ENCODE results near the gene TMEM63A.

DNA sequence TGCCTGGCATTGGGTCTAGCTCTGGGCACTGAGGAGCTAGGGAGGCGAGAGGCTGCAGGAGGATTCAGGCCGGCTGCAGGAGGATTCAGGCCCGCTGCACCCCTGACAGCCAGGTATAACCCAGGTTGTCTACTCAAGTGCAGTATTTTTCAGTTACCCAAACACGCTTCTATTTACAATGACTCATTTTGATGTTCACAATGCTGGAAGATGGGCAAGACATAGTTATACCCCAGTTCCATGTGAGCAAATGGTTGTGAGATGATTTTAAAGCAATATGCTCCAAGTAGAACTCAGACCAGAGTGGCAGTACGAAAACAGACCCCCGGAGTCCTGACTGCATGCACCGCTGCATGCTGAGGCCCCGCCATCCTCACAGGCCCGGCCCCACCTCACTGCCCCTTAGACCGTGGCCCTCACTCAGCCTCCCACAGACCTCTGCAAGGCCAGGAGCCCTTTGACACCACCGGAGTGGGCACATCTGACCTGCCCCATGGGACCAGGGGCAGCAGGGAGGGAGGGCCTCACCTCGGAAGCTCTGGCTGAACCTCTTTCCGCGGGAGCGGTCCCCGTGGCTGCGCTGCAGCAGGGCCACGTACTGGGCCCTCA, 6.2 kb upstream of the TMEM63A start:
- TF ChIP-seq, protein P1, sequence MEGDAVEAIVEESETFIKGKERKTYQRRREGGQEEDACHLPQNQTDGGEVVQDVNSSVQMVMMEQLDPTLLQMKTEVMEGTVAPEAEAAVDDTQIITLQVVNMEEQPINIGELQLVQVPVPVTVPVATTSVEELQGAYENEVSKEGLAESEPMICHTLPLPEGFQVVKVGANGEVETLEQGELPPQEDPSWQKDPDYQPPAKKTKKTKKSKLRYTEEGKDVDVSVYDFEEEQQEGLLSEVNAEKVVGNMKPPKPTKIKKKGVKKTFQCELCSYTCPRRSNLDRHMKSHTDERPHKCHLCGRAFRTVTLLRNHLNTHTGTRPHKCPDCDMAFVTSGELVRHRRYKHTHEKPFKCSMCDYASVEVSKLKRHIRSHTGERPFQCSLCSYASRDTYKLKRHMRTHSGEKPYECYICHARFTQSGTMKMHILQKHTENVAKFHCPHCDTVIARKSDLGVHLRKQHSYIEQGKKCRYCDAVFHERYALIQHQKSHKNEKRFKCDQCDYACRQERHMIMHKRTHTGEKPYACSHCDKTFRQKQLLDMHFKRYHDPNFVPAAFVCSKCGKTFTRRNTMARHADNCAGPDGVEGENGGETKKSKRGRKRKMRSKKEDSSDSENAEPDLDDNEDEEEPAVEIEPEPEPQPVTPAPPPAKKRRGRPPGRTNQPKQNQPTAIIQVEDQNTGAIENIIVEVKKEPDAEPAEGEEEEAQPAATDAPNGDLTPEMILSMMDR (IDR thresholded peaks at IDR 0.05) = no peak
- no peak for TF ChIP-seq POLR2A (IDR thresholded peaks at IDR 0.05)

All from uterus (tissue), 2 donors.